Urinary bladder (tissue), 4 donors: ENCODE data around the gene LBX2. TPM values are rescaled to one million over a fixed set of nuclear protein-coding genes. Genes with fewer than 3 reads are reported as not detected.
"Not testable (repeated sequence)": the region's sequence is repeated elsewhere in the genome, so short reads cannot be mapped to it uniquely, and the experiment has no call there.

Experiments used
- DNase-seq: peaks from one replicate; pipeline ENCODE4 v3.0.0-alpha.2; 2015; ENCODE audit errors: extremely low spot score
- H3K27ac ChIP-seq: one replicate; pipeline ENCODE4 v1.5.1; 2013; ENCODE audit warnings: low read depth, mild to moderate bottlenecking, moderate library complexity
- H3K36me3 ChIP-seq: one replicate; pipeline ENCODE4 v1.6.1; 2013; ENCODE audit warnings: mild to moderate bottlenecking, moderate library complexity; ENCODE audit not compliant: insufficient read depth
- H3K4me1 ChIP-seq: one replicate; pipeline ENCODE4 v1.6.1; 2013; ENCODE audit warnings: mild to moderate bottlenecking, moderate library complexity; ENCODE audit not compliant: insufficient read depth
- H3K4me3 ChIP-seq: one replicate; pipeline ENCODE4 v1.5.1; 2013; ENCODE audit warnings: low read depth, low read length
- WGBS: extraction: QIAGEN DNeasy Blood & Tissue Kit; methylation state at CpG from one replicate; pipeline ENCODE4 v1.1.7; 2013; 5-methylcytosine and 5-hydroxymethylcytosine counted together
- polyA plus RNA-seq: library from polyadenylated mRNA; stranded (reverse); fragments of 200-250 nt; gene quantifications from one replicate; pipeline ENCODE4 v1.2.3, GENCODE V29; 2013
- total RNA-seq: library from RNA; depleted of rRNA; stranded (reverse); fragments of >200 nt; gene quantifications from one replicate; pipeline ENCODE4 v1.2.3, GENCODE V29; 2014
- donor health status: healthy with polysubstance abuse.
- donor health status: healthy.

Gene LBX2
- total and polyA plus RNA-seq, 2 donors, result 0.95 TPM

GRCh38 chr2:74472086-74472944, 27.1 kb downstream of the LBX2 start, which contains the start of gene MRPL53:
Gene MRPL53 (minus strand): TSS chr2:74472680. CDS start chr2:74472660, 20 bp downstream.
- Histone ChIP-seq H3K36me3 (peaks cover 2% of the 10 kb centered on the region), H3K4me1 (peaks cover 2% of the 10 kb centered on the region), H3K27ac (peak within 1 kb of the TSS; percentile 77), H3K4me3 (peak within 1 kb of the TSS; percentile 45)
- under 1% methylated on average over 66 of the region's 66 CpGs for WGBS
- DNase-seq, result peak; percentile 93

DNA sequence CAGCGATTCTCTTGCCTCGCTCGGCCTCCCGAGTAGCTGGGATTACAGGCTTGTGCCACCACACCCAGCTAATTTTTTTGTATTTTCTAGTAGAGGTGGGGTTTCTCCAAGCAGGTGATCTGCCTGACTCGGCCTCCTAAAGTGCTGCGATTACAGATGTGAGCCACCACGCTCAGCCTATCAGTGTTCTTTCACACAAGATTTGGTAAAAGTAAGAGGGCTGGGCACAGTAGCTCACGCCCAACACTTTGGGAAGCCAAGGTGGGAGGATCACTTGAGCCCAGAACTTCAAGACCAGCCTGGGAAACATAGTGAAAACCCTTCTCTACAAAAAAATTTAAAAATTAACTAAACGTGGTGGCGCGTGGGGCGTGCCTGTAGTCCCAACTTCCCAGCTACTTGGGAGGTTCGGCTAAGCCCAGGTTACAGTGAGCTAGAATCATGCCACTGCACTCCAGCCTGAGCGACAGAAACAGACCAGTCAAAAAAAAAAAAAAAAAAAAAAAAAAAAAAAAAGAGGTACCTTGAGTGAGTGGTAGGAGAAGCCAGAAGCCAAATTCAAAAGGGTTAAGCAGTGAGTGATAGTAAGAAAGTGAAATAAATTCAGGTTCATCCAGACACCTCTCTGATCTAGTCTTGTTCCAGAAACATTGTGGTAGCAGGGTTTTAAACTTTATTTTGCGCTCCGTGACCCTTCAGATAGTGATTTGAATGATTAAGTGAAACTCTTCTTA, 27.9 kb downstream of the LBX2 start:
- Histone ChIP-seq H3K4me1 (peaks cover 2% of the 10 kb centered on the region), H3K36me3 (peaks cover 2% of the 10 kb centered on the region), H3K4me3 (peak overlapping the region; percentile 45), H3K27ac (peak overlapping the region; percentile 77)
- DNase-seq, result no peak
- 59% methylated on average over 16 of the region's 16 CpGs for WGBS

DNA sequence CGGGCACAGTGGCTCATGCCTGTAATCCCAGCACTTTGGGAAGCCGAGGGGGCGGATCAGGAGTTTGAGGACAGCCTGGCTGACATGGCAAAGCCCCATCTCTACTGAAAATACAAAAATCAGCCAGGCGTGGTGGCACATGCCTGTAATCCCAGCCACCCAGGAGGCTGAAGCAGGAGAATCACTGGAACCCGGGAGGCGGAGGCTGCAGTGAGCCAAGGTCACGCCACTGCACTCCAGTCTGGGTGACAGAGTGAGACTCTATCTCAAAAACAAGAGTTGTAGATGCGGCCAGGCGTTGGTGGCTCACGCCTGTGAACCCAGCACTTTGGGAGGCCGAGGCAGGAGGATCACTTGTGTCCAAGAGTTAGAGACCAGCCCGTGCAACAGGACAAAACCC, 28.7 kb downstream of the LBX2 start:
- WGBS, result 95% methylated on average over 12 of the region's 12 CpGs
- not testable (repeated sequence) for H3K36me3 ChIP-seq, DNase-seq, H3K4me1 ChIP-seq, H3K27ac ChIP-seq, H3K4me3 ChIP-seq

GRCh38 chr2:74464406-74464805, 35.0 kb downstream of the LBX2 start:
- Histone ChIP-seq H3K4me3 (peak overlapping the region; percentile 68), H3K27ac (no peak overlapping the region), H3K4me1 (no peaks in the 10 kb centered on the region), H3K36me3 (no peaks in the 10 kb centered on the region)
- no peak for DNase-seq
- 6% methylated on average over 13 of the region's 13 CpGs for WGBS

DNA sequence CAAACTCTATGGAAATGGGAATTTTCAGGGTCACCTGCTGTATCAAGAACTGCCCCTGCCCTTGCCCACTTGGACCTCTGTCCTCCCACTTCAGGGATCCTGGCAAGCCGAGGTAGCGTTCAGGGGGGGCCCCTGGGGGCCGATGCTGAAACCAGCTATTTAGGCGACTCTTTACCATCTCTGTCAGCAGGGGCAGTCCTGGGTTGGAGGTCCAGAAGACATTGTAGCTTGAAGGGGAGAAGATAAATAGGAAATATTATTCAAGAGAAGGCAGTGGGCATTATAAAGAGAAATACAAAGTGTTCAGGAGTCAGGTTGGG, 36.7 kb downstream of the LBX2 start:
- DNase-seq, result no peak
- Histone ChIP-seq H3K4me1 (no peaks in the 10 kb centered on the region), H3K4me3 (no peak overlapping the region), H3K27ac (no peak overlapping the region), H3K36me3 (no peaks in the 10 kb centered on the region)
- 88% methylated on average over 4 of the region's 4 CpGs for WGBS

- H3K36me3 ChIP-seq, result no peaks in the 10 kb centered on the region
- 86% methylated on average over 20 of the region's 20 CpGs for WGBS
- H3K4me1 ChIP-seq, result no peaks in the 10 kb centered on the region
- no peak overlapping the region for H3K27ac ChIP-seq
- DNase-seq, result no peak
- H3K4me3 ChIP-seq, result no peak overlapping the region
Measured at GRCh38 chr2:74462054-74462785, 37.2 kb downstream of the LBX2 start.

DNA sequence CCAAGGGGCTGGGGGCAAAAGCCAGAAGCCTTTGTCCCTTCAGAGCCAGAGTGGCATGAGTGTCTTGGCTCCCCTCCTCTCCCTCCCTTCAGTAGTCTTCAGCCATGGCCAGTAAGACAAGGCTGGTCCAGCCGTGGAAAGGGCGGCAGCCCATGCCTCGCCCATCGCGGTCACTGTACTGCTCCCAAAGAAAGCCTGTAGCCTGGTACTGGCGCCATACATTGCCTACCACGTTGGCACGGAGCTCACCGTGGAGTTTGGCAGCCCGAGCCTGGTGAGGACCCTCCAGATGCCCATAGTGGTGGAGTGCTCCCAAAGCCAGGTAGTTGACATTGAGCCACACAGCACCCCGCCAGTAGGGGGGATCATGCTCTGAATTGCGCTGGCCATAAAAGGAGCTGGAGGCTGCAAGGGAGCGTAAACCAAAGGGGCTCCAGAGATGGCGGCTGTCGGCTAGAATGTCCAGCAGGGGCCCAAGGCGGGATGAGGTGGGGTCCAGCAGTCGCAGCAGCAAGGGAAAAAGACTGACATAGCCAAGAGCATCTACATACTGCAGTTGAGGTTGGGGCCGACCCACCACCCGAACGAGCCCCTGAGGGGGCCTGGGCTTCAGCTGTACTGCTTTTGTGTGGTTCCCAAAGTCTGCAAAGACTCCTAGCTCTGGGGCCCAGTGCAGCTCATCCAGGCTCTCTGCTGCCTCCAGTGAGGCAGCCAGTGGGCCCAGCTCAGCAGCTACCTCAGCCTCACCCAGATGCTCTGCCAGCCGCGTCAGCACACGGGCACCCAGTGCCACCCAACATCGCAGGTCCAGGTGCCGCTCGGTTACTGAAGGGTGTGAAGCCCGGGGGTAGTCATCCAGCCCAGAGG, 38.0 kb downstream of the LBX2 start:
- no peak overlapping the region for H3K4me3 ChIP-seq
- H3K4me1 ChIP-seq, result no peaks in the 10 kb centered on the region
- no peak overlapping the region for H3K27ac ChIP-seq
- no peak for DNase-seq
- WGBS, result 89% methylated on average over 27 of the region's 27 CpGs
- H3K36me3 ChIP-seq, result no peaks in the 10 kb centered on the region

DNA sequence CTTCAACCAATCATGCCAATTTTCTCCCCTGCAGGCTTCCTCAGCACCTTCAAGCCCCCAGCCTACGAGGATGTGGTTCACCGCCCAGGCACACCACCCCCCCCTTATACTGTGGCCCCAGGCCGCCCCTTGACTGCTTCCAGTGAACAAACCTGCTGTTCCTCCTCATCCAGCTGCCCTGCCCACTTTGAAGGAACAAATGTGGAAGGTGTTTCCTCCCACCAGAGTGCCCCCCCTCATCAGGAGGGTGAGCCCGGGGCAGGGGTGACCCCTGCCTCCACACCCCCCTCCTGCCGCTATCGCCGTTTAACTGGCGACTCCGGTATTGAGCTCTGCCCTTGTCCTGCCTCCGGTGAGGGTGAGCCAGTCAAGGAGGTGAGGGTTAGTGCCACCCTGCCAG, 39.2 kb downstream of the LBX2 start:
- not testable (repeated sequence) for H3K4me1 ChIP-seq, DNase-seq, H3K36me3 ChIP-seq, H3K27ac ChIP-seq, H3K4me3 ChIP-seq
- WGBS, result 84% methylated on average over 10 of the region's 10 CpGs

- not testable (repeated sequence) for H3K36me3 ChIP-seq, H3K27ac ChIP-seq, H3K4me1 ChIP-seq, H3K4me3 ChIP-seq, DNase-seq
- WGBS, result 78% methylated on average over 13 of the region's 13 CpGs
Measured at GRCh38 chr2:74459503-74460118, 39.8 kb downstream of the LBX2 start.

DNA sequence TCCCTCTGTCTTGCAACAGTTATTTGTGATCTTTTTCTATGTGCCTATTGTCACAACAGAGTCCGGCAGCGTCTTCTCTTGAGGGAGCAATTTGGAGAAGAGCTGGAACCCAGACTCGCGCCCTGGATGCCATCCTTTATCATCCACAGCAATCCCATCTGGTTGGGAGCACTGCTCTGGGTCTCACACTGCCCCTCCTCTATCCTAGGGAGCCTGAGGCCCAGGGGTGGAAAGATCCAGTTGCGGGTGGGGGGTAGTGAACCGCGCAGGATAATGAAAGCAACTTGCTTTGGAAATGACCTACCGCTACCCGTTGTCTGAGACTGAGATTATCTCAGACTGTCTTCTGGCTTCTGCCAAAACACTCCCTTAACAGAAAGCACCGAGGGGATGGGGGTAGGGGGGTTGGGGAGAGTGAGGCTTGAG, 40.5 kb downstream of the LBX2 start:
- Histone ChIP-seq H3K4me3 (peak overlapping the region; percentile 52), H3K36me3 (no peaks in the 10 kb centered on the region), H3K4me1 (no peaks in the 10 kb centered on the region), H3K27ac (no peak overlapping the region)
- WGBS, result 2% methylated on average over 10 of the region's 10 CpGs
- DNase-seq, result no peak

DNA sequence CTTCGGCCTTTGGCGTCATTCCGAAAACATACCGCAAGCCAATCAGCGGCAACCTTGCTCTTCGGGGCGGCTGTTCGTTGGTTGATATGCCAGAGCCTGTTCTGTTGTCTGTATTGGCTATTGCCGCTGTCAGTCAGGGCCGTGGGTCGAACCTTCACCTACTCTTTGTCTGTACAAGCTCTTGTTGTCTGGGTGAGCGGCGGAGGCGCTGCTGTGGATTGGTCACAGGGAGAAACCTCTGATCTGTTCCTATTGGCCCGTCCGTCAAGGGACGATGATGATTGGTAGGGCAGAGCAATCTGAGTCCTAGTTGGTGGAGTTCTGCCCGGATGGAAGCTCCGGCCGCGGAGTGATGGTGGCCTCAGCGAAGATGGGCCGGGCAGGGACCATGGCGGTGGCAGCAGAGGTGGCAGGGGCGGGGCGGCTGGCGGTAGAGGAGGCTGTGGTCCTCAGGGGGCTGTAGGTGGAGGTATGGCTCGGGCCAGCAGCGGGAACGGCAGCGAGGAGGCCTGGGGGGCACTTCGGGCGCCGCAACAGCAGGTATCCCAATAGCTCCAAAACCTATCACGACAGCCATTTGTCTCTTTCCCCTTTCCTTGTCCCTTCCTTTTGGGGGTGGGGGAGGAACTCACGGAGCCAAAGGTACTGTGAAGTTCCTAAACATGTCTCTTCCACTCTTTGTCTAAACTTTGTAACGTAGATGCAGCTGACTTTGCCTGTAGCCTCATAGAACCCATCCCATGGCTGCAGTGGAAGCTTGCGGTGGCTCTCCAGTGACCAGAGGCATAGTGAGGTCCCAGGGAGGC, 41.1 kb downstream of the LBX2 start, which contains the start of gene WBP1:
TSS of gene WBP1 (plus strand) at position 307 of the 806 bp plus-strand sequence. CDS start at position 472, 165 bp downstream.
- H3K4me3 ChIP-seq, result peak within 1 kb of the TSS; percentile 52
- under 1% methylated on average over 37 of the region's 38 CpGs for WGBS
- H3K36me3 ChIP-seq, result no peaks in the 10 kb centered on the region
- no peaks in the 10 kb centered on the region for H3K4me1 ChIP-seq
- H3K27ac ChIP-seq, result peak within 1 kb of the TSS; percentile 94
- peak; percentile 100 for DNase-seq
